ENCODE data around the gene VAMP4. TPM values are rescaled to one million over a fixed set of nuclear protein-coding genes. Genes with fewer than 3 reads are reported as not detected.

Gene VAMP4
- total RNA-seq, 2 donors from 2014 or later, result 6.4 to 12.4 TPM

- Histone ChIP-seq H3K27me3 (no peaks in the 10 kb centered on the region), H3K4me1 (no peaks in the 10 kb centered on the region), H3K36me3 (no peaks in the 10 kb centered on the region), H3K9me3 (no peaks in the 10 kb centered on the region), H3K27ac (no peak overlapping the region), H3K9ac (ENCODE audit: low read depth in 2 of 2, low read length in 2 of 2) (no peak overlapping the region), H3K4me3 (no peak overlapping the region)
- no peak for TF ChIP-seq CTCF (IDR thresholded peaks at IDR 0.05)
- DNase-seq, result no peak
- intact Hi-C loops (cut with DNase I), result loop anchor here (5.0 kb wide), 1 partner anchor 74 kb away; no protein-coding TSS in a partner anchor
These were observed 25.2 kb downstream of the VAMP4 start for GRCh38 chr1:171716616-171717015.

- intact Hi-C loops (cut with DNase I), result loop anchor here (5.0 kb wide), 1 partner anchor 74 kb away; no protein-coding TSS in a partner anchor
These were observed 26.0 kb downstream of the VAMP4 start for GRCh38 chr1:171715813-171716251.

GRCh38 chr1:171712341-171712740 lies 29.5 kb downstream of the VAMP4 start:
- Histone ChIP-seq H3K9me3 (no peaks in the 10 kb centered on the region), H3K4me1 (no peaks in the 10 kb centered on the region), H3K9ac (ENCODE audit: low read depth in 2 of 2, low read length in 2 of 2) (no peak overlapping the region), H3K27me3 (no peaks in the 10 kb centered on the region), H3K27ac (no peak overlapping the region), H3K4me3 (no peak overlapping the region), H3K36me3 (no peaks in the 10 kb centered on the region)
- intact Hi-C loops (cut with DNase I), result no loop called here
- no peak for TF ChIP-seq CTCF (IDR thresholded peaks at IDR 0.05)
- DNase-seq, result no peak

More at GRCh38 chr1:171715813-171716251, 26.0 kb downstream of the VAMP4 start:
- peak; percentile 22 for TF ChIP-seq CTCF (IDR thresholded peaks at IDR 0.05)
- Histone ChIP-seq H3K4me1 (no peaks in the 10 kb centered on the region), H3K36me3 (no peaks in the 10 kb centered on the region), H3K9me3 (no peaks in the 10 kb centered on the region), H3K27ac (no peak overlapping the region), H3K9ac (ENCODE audit: low read depth in 2 of 2, low read length in 2 of 2) (no peak overlapping the region), H3K27me3 (no peaks in the 10 kb centered on the region), H3K4me3 (no peak overlapping the region)
- DNase-seq, result no peak

GRCh38 chr1:171711643-171712042 lies 30.2 kb downstream of the VAMP4 start:
- intact Hi-C loops (cut with DNase I), result no loop called here
- no peaks in the 10 kb centered on the region for H3K36me3 ChIP-seq
- no peaks in the 10 kb centered on the region for H3K9me3 ChIP-seq
- H3K27me3 ChIP-seq, result no peaks in the 10 kb centered on the region
- H3K4me3 ChIP-seq, result no peak overlapping the region
- H3K9ac ChIP-seq (ENCODE audit: low read depth in 2 of 2, low read length in 2 of 2), result no peak overlapping the region
- TF ChIP-seq CTCF (IDR thresholded peaks at IDR 0.05), result no peak
- no peaks in the 10 kb centered on the region for H3K4me1 ChIP-seq
- H3K27ac ChIP-seq, result no peak overlapping the region
- DNase-seq, result no peak

GRCh38 chr1:171707583-171707982 lies 34.3 kb downstream of the VAMP4 start:
- Histone ChIP-seq H3K36me3 (no peaks in the 10 kb centered on the region), H3K4me3 (no peak overlapping the region)
- DNase-seq, result no peak

More at GRCh38 chr1:171707583-171707982, 34.3 kb downstream of the VAMP4 start:
- Histone ChIP-seq H3K9me3 (no peaks in the 10 kb centered on the region), H3K27ac (no peak overlapping the region), H3K4me1 (no peaks in the 10 kb centered on the region), H3K27me3 (no peaks in the 10 kb centered on the region), H3K9ac (ENCODE audit: low read depth in 2 of 2, low read length in 2 of 2) (no peak overlapping the region)
- no peak for TF ChIP-seq CTCF (IDR thresholded peaks at IDR 0.05)
- intact Hi-C loops (cut with DNase I), result no loop called here

Data from colonic mucosa (tissue), 4 donors.